ENCODE measurements around the gene TMEM238L. TPM values are rescaled to one million over a fixed set of nuclear protein-coding genes. Genes with fewer than 3 reads are reported as not detected.

The TMEM238L gene
- total and polyA plus RNA-seq, 5 donors: not detected

DNA sequence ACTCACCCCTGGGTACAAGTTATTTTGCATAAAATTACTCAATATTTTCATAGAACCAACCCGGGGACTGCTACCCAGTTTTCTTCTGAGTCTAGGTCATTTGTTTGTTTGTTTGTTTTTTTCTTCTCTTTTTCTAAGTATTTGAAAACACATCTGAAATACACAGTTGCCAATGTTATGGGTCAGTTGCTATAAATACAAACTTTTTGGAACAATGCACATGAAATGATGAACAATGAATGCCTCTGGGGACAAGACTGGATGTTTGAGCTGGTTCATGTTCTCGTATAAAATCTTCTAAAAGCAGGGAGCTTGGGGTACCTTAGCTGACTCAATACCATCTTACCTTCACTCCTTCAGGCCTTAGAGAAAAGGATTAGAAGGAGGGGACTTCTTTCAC is 30.5 kb downstream of the TMEM238L start:
- no peaks in the 10 kb centered on the region for H3K9me3 ChIP-seq (ENCODE audit: control insufficient read depth, low read length)
- intact Hi-C loops (cut with DNase I): no loop called here
- H3K27me3 ChIP-seq (ENCODE audit: control insufficient read depth, insufficient read depth): no peaks in the 10 kb centered on the region
- no peak overlapping the region for H3K4me3 ChIP-seq (ENCODE audit: low read length)
- H3K27ac ChIP-seq (ENCODE audit: low read length): no peak overlapping the region
- WGBS: 64% methylated on average over 2 of the region's 2 CpGs
- H3K4me1 ChIP-seq (ENCODE audit: control insufficient read depth, insufficient read depth, low read length): no peaks in the 10 kb centered on the region
- DNase-seq (no peak), ATAC-seq (no peak)

DNA sequence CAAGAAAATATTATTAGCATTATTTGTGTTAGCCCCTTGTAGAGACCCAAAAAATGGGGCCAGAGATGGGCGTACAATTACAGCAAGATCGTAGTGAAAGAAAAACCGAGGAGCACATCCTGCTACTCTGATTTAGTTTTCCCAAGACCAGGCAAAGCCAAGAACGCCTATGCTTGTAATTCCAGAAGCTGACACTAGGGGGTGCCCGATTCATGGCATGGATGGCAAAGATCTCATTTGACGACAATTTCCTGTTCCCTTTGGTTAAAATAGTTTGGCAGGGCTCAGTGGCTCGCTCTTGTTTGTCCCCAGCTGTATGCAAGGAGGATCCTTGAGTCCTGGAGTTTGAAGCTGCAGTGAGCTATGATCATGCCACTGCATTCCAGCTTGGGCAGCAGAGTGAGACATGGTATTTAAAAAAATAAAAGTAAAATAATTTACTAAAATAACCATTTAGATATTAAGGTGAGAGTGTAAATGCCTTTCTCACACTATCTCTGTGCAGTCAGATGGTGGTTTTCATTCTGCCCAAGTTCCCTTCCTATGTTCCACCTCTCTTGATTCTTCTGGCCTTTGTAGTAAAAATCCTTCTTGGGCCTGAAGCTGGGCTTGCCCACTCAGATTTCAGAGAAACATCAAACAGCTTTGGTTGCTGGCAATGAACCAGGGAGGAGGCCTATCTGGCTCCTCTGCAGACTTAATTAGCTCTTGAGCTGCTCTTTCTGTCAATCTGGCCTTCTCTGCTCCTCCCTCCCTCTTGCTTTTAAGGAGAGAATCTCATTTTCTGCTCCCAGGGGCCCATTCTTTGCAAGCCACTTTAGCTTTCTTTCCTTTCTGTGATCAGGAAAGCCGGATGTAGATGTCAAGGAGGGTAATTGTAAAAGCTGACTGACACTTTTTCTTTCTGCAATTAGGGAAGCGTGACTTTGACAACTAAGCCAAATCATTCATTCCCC is 31.2 kb downstream of the TMEM238L start:
- ATAC-seq: no peak
- no peak overlapping the region for H3K27ac ChIP-seq (ENCODE audit: low read length)
- H3K4me3 ChIP-seq (ENCODE audit: low read length): no peak overlapping the region
- H3K9me3 ChIP-seq (ENCODE audit: control insufficient read depth, low read length): no peaks in the 10 kb centered on the region
- intact Hi-C loops (cut with DNase I): no loop called here
- WGBS: 35% methylated on average over 9 of the region's 9 CpGs
- peak in 1 of 3 donors; percentile 39 for DNase-seq
- H3K27me3 ChIP-seq (ENCODE audit: control insufficient read depth, insufficient read depth): no peaks in the 10 kb centered on the region
- H3K4me1 ChIP-seq (ENCODE audit: control insufficient read depth, insufficient read depth, low read length): no peaks in the 10 kb centered on the region

DNA sequence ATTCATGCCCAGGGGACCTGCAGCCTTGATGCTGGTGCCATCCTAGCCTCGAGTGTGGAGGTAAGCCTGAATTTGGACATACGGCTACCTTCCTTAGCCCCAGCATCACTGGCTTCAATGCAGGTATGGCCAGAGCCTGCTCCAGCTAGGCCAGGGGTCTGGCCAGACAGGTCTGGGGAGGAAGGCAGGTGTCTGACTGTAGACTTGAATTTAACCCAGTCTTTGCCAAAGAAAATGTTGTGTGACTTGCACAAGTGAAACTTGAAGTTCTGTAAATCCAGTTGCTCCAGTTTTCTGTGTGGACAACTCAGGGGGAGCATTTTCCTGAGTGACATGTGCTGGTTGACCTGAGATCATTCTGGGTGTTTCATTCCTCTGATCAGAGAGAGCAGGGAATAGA is 32.8 kb downstream of the TMEM238L start:
- Histone ChIP-seq H3K4me3 (ENCODE audit: low read length) (no peak overlapping the region), H3K27ac (ENCODE audit: low read length) (no peak overlapping the region), H3K9me3 (ENCODE audit: control insufficient read depth, low read length) (peaks cover under 1% of the 10 kb centered on the region), H3K4me1 (ENCODE audit: control insufficient read depth, insufficient read depth, low read length) (no peaks in the 10 kb centered on the region), H3K27me3 (ENCODE audit: control insufficient read depth, insufficient read depth) (no peaks in the 10 kb centered on the region)
- intact Hi-C loops (cut with DNase I): no loop called here
- DNase-seq: no peak
- 88% methylated on average over 2 of the region's 2 CpGs for WGBS
- ATAC-seq: no peak

DNA sequence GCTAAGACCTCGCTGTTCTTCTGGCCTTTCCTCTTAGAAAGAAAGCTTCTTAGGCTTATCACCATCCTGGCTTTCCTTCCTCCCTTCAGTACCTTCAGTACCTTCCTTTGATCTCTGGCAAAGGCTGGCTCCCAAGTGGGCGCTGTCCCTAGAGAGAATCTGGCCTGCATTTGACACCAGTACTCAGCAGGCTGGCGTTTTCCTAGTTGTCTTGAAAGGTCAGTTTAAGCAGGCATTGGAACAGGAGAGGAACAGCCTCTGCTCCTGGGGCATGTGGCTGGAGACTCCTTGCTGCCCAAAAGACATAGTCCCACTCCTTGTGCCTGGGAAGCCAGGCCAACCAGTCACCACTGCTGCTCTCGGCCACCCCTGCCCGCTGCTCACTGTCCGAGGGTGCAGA is 34.1 kb downstream of the TMEM238L start:
- Histone ChIP-seq H3K4me3 (ENCODE audit: low read length) (no peak overlapping the region), H3K4me1 (ENCODE audit: control insufficient read depth, insufficient read depth, low read length) (no peaks in the 10 kb centered on the region), H3K27me3 (ENCODE audit: control insufficient read depth, insufficient read depth) (no peaks in the 10 kb centered on the region), H3K9me3 (ENCODE audit: control insufficient read depth, low read length) (peaks cover 2% of the 10 kb centered on the region), H3K27ac (ENCODE audit: low read length) (no peak overlapping the region)
- ATAC-seq: no peak
- intact Hi-C loops (cut with DNase I): no loop called here
- WGBS: 79% methylated on average over 6 of the region's 6 CpGs
- DNase-seq: no peak

DNA sequence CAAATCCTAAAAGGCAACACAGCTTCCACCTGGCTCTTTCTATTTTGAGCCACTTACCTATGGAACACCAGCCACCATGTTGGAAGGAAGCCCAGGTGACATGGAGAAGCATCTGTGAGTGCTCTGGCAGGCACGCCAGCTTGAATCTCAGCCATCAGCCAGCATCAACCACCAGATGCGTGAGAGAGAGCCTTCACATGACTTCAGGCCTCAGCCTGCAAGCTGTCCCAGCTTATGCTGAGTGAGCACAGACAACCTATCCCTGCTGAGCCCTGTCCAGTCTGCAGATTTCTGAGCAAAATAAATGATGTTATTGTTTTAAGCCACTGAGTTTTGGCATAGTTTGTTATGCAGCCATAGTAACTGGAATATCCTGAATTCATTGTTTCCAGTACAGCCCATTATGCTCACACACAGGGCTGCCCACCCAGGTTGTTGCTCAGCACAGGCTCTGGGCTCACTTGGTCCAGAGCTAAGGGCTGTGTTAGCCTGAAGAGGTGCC is 35.1 kb downstream of the TMEM238L start:
- H3K27me3 ChIP-seq (ENCODE audit: control insufficient read depth, insufficient read depth): no peaks in the 10 kb centered on the region
- WGBS: 85% methylated on average over 2 of the region's 2 CpGs

GRCh38 chr17:10767232-10767631 is 36.7 kb downstream of the TMEM238L start:
- Histone ChIP-seq H3K9me3 (ENCODE audit: control insufficient read depth, low read length) (peaks cover 2% of the 10 kb centered on the region), H3K4me3 (ENCODE audit: low read length) (no peak overlapping the region), H3K27ac (ENCODE audit: low read length) (no peak overlapping the region), H3K27me3 (ENCODE audit: control insufficient read depth, insufficient read depth) (no peaks in the 10 kb centered on the region), H3K4me1 (ENCODE audit: control insufficient read depth, insufficient read depth, low read length) (no peaks in the 10 kb centered on the region)
- intact Hi-C loops (cut with DNase I): no loop called here
- DNase-seq (no peak), ATAC-seq (no peak)
- WGBS: 85% methylated on average over 4 of the region's 4 CpGs

More for the DNA sequence above, 35.1 kb downstream of the TMEM238L start:
- DNase-seq (no peak), ATAC-seq (peak in 1 of 2 donors; percentile 50)
- H3K4me3 ChIP-seq (ENCODE audit: low read length): no peak overlapping the region
- H3K9me3 ChIP-seq (ENCODE audit: control insufficient read depth, low read length): peaks cover 2% of the 10 kb centered on the region
- H3K27ac ChIP-seq (ENCODE audit: low read length): no peak overlapping the region
- intact Hi-C loops (cut with DNase I): no loop called here
- no peaks in the 10 kb centered on the region for H3K4me1 ChIP-seq (ENCODE audit: control insufficient read depth, insufficient read depth, low read length)

GRCh38 chr17:10762037-10762436 is 41.9 kb downstream of the TMEM238L start:
- intact Hi-C loops (cut with DNase I): no loop called here
- ATAC-seq (no peak), DNase-seq (no peak)
- Histone ChIP-seq H3K27ac (ENCODE audit: low read length) (no peak overlapping the region), H3K4me1 (ENCODE audit: control insufficient read depth, insufficient read depth, low read length) (no peaks in the 10 kb centered on the region), H3K9me3 (ENCODE audit: control insufficient read depth, low read length) (peaks cover 2% of the 10 kb centered on the region), H3K4me3 (ENCODE audit: low read length) (no peak overlapping the region), H3K27me3 (ENCODE audit: control insufficient read depth, insufficient read depth) (no peaks in the 10 kb centered on the region)
- WGBS: 100% methylated on average over 1 of the region's 1 CpG

DNA sequence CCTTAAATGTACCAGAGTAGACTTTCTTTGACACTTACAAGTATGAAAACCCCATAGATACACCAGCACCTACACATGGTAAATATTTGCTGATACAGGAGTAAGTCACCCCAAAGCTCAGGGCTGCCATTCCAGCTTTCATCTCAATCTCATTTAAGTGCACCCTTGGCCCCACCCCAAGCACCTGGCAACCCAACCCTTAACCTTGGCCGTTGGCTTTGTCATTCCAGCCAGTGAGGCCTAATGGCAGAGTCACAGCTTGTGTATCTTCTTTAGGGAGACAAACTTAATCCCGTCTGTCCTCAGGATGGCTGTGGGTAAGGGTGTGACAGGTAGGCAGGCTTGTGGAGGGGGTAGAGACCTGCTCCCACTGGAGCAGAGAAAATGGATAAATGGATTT is 42.6 kb downstream of the TMEM238L start:
- WGBS: 77% methylated on average over 2 of the region's 2 CpGs
- ATAC-seq (no peak), DNase-seq (no peak)
- H3K4me3 ChIP-seq (ENCODE audit: low read length): no peak overlapping the region
- no peak overlapping the region for H3K27ac ChIP-seq (ENCODE audit: low read length)
- no peaks in the 10 kb centered on the region for H3K4me1 ChIP-seq (ENCODE audit: control insufficient read depth, insufficient read depth, low read length)
- peaks cover 2% of the 10 kb centered on the region for H3K9me3 ChIP-seq (ENCODE audit: control insufficient read depth, low read length)
- no peaks in the 10 kb centered on the region for H3K27me3 ChIP-seq (ENCODE audit: control insufficient read depth, insufficient read depth)
- intact Hi-C loops (cut with DNase I): no loop called here

GRCh38 chr17:10758062-10758461 is 45.8 kb downstream of the TMEM238L start:
- WGBS: 77% methylated on average over 6 of the region's 6 CpGs
- ATAC-seq: no peak
- intact Hi-C loops (cut with DNase I): no loop called here

GRCh38 chr17:10757647-10758046 is 46.3 kb downstream of the TMEM238L start:
- Histone ChIP-seq H3K4me3 (ENCODE audit: low read length) (no peak overlapping the region), H3K9me3 (ENCODE audit: control insufficient read depth, low read length) (no peaks in the 10 kb centered on the region), H3K27ac (ENCODE audit: low read length) (no peak overlapping the region), H3K27me3 (ENCODE audit: control insufficient read depth, insufficient read depth) (no peaks in the 10 kb centered on the region), H3K4me1 (ENCODE audit: control insufficient read depth, insufficient read depth, low read length) (no peaks in the 10 kb centered on the region)
- DNase-seq: no peak
- no peak for ATAC-seq
- intact Hi-C loops (cut with DNase I): no loop called here
- 60% methylated on average over 2 of the region's 2 CpGs for WGBS

More at GRCh38 chr17:10758062-10758461, 45.8 kb downstream of the TMEM238L start:
- Histone ChIP-seq H3K27ac (ENCODE audit: low read length) (no peak overlapping the region), H3K27me3 (ENCODE audit: control insufficient read depth, insufficient read depth) (no peaks in the 10 kb centered on the region), H3K9me3 (ENCODE audit: control insufficient read depth, low read length) (no peaks in the 10 kb centered on the region), H3K4me3 (ENCODE audit: low read length) (no peak overlapping the region), H3K4me1 (ENCODE audit: control insufficient read depth, insufficient read depth, low read length) (no peaks in the 10 kb centered on the region)
- DNase-seq: no peak

GRCh38 chr17:10757067-10757466 is 46.8 kb downstream of the TMEM238L start:
- DNase-seq (peak in 1 of 3 donors; percentile 33), ATAC-seq (peak in 1 of 2 donors; percentile 79)
- no peak overlapping the region for H3K4me3 ChIP-seq (ENCODE audit: low read length)
- no peaks in the 10 kb centered on the region for H3K9me3 ChIP-seq (ENCODE audit: control insufficient read depth, low read length)
- no peaks in the 10 kb centered on the region for H3K27me3 ChIP-seq (ENCODE audit: control insufficient read depth, insufficient read depth)
- intact Hi-C loops (cut with DNase I): no loop called here
- H3K4me1 ChIP-seq (ENCODE audit: control insufficient read depth, insufficient read depth, low read length): no peaks in the 10 kb centered on the region
- H3K27ac ChIP-seq (ENCODE audit: low read length): no peak overlapping the region
- WGBS: 83% methylated on average over 6 of the region's 6 CpGs

All from right cardiac atrium (tissue), 5 donors.